Endothelial cell of umbilical vein (primary cell): Measurements from ENCODE around the gene RASAL1. TPM values are rescaled to one million over a fixed set of nuclear protein-coding genes. Genes with fewer than 3 reads are reported as not detected.

Source experiments
- BruUV-seq: library from RNA; stranded (reverse); fragments of 400-500 nt; replicated peaks from 2 replicates; lab custom pipeline; 2021; lab: Mats Ljungman, UMichigan
- CTCF ChIA-PET: fragments of 300-600, 350-600 bp; sonication (Branson Sonifier 250); formaldehyde crosslinking; loops from one replicate; lab custom pipeline; 2021; ENCODE audit warnings: antibody characterized with exemption, inconsistent platforms; lab: Charles Lee
- POLR2A ChIA-PET: fragments of 300-600, 350-600 bp; sonication (Branson Sonifier 250); formaldehyde crosslinking; loops from one replicate; lab custom pipeline; 2021; ENCODE audit warnings: antibody characterized with exemption, inconsistent platforms; lab: Charles Lee
- DNase-seq: peaks from one replicate; pipeline ENCODE4 v3.0.0-alpha.2; 2011; ENCODE audit warnings: low read depth, low spot score
- FAIRE-seq: peaks from 2 replicates; lab custom pipeline; 2011; peaks lifted over from hg19 to GRCh38; lab: Jason Lieb, UNC
- H2AFZ ChIP-seq: 2 replicates; pipeline ENCODE4 v1.6.0; 2012; ENCODE audit warnings: low read depth, low read length, control low read depth, inconsistent platforms
- H3K27ac ChIP-seq: 2 replicates; pipeline ENCODE4 v1.5.1; 2011; ENCODE audit warnings: low read depth, mild to moderate bottlenecking, control low read depth, low read length, moderate library complexity; ENCODE audit not compliant: insufficient read depth
- H3K27me3 ChIP-seq, 2 experiments: 2 replicates each; pipeline versions ENCODE4 v1.6.0 to v1.6.1; 2011; ENCODE audit warnings: low read length in 2 of 2, mixed read lengths in 1 of 2; ENCODE audit not compliant: control insufficient read depth in 2 of 2, insufficient read depth in 2 of 2
- H3K36me3 ChIP-seq, 2 experiments: 2 replicates in 1 of 2; 3 replicates in 1 of 2; pipeline ENCODE4 v1.5.1; 2011; ENCODE audit warnings: low read length in 2 of 2, mild to moderate bottlenecking in 1 of 2, moderate library complexity in 1 of 2; ENCODE audit not compliant: control insufficient read depth in 2 of 2, insufficient read depth in 2 of 2; ENCODE audit errors: extremely low read depth in 1 of 2
- H3K4me1 ChIP-seq: 3 replicates; pipeline ENCODE4 v1.5.1; 2011; ENCODE audit warnings: mild to moderate bottlenecking, low read length; ENCODE audit not compliant: control insufficient read depth, insufficient read depth; ENCODE audit errors: extremely low read depth
- H3K4me2 ChIP-seq: 2 replicates; pipeline ENCODE4 v1.6.1; 2011; ENCODE audit warnings: low read length, control low read depth, mixed read lengths; ENCODE audit not compliant: insufficient read depth
- H3K4me3 ChIP-seq, 3 experiments: fragments of 200-600 bp in 1 of 3; sonication (generic), shearing (Covaris generic) in 1 of 3; replicated peaks in 1 of 3; 2 replicates each; pipeline ENCODE4 v1.5.1; 2011 to 2016; ENCODE audit warnings: control low read depth in 3 of 3, low read length in 3 of 3, mild to moderate bottlenecking in 2 of 3, inconsistent platforms in 1 of 3, low read depth in 1 of 3, moderate library complexity in 1 of 3; ENCODE audit not compliant: insufficient read depth in 1 of 3
- H3K79me2 ChIP-seq: 2 replicates; pipeline ENCODE4 v1.6.0; 2012; ENCODE audit warnings: low read length, inconsistent platforms; ENCODE audit not compliant: control insufficient read depth, insufficient read depth
- H3K9ac ChIP-seq: replicated peaks from 2 replicates; pipeline ENCODE3; 2011; ENCODE audit warnings: low read length, control low read depth; ENCODE audit not compliant: insufficient read depth; ENCODE audit errors: extremely low read depth
- H3K9me1 ChIP-seq: replicated peaks from 3 replicates; pipeline ENCODE4 v1.6.0; 2011; ENCODE audit warnings: mild to moderate bottlenecking, low read length; ENCODE audit not compliant: control insufficient read depth, insufficient read depth; ENCODE audit errors: extremely low read depth
- H3K9me3 ChIP-seq: replicated peaks from 2 replicates; pipeline ENCODE4 v1.5.1; 2012; ENCODE audit warnings: low read length, inconsistent platforms; ENCODE audit not compliant: control insufficient read depth, insufficient read depth
- H4K20me1 ChIP-seq: replicated peaks from 2 replicates; pipeline ENCODE3; 2011; ENCODE audit warnings: mild to moderate bottlenecking, low read length; ENCODE audit not compliant: control insufficient read depth, insufficient read depth; ENCODE audit errors: extremely low read depth
- EZH2 ChIP-seq: IDR thresholded peaks from 2 replicates; pipeline ENCODE4 v1.6.1; 2012; ENCODE audit warnings: borderline replicate concordance, low read depth, mild to moderate bottlenecking, moderate library complexity, low read length, inconsistent platforms; ENCODE audit not compliant: severe bottlenecking
- FOS ChIP-seq: IDR thresholded peaks from 2 replicates; pipeline ENCODE4 v1.6.1; 2011; ENCODE audit warnings: mild to moderate bottlenecking, low read length, moderate library complexity, borderline replicate concordance; ENCODE audit not compliant: insufficient read depth
- GATA2 ChIP-seq: IDR thresholded peaks from 2 replicates; pipeline ENCODE4 v1.7.0; 2011; ENCODE audit warnings: low read depth, mild to moderate bottlenecking, moderate library complexity, mixed read lengths, low read length; ENCODE audit not compliant: insufficient read length, insufficient read depth
- JUN ChIP-seq: IDR thresholded peaks from 2 replicates; pipeline ENCODE4 v1.6.1; 2011; ENCODE audit warnings: borderline replicate concordance, low read depth; ENCODE audit not compliant: insufficient read length, insufficient read depth
- MAX ChIP-seq: IDR thresholded peaks from 2 replicates; pipeline ENCODE4 v1.6.1; 2011; ENCODE audit not compliant: insufficient read depth, insufficient read length
- MYC ChIP-seq: IDR thresholded peaks from one replicate; pipeline ENCODE4 v1.6.1; 2011; ENCODE audit warnings: mild to moderate bottlenecking, low read depth, low read length
- POLR2A ChIP-seq: IDR thresholded peaks from 2 replicates; pipeline ENCODE4 v1.6.1; 2012; ENCODE audit warnings: low read depth, mild to moderate bottlenecking, control low read depth, low read length
- POLR2AphosphoS5 ChIP-seq: IDR thresholded peaks from 2 replicates; pipeline ENCODE4 v1.6.1; 2012; ENCODE audit warnings: low read depth, mild to moderate bottlenecking, control low read depth, low read length, moderate library complexity; ENCODE audit not compliant: insufficient read depth
- dilution Hi-C: fragments of 300-500 bp; cut with MboI; formaldehyde crosslinking; loops from one replicate; pipeline ENCODE4 v1.15.0; 2019; ENCODE audit warnings: low sequenced_read_pairs; ENCODE audit not compliant: extremely low pct_ligation_motif_present
- intact Hi-C: fragments of 100-400 bp; cut with micrococcal nuclease; formaldehyde crosslinking; loops from one replicate; pipeline ENCODE4 v1.10.0; 2022
- polyA plus RNA-seq, 4 experiments: library from polyadenylated mRNA; depleted of rRNA in 3 of 4; stranded (reverse) in 3 of 4; unstranded in 1 of 4; fragments of >200 nt; gene quantifications; 2 replicates each; pipeline versions ENCODE4 v1.2.1 to v1.2.3, GENCODE V29; 2011 to 2012; ENCODE audit warnings: missing spikeins in 1 of 4
- total RNA-seq: library from RNA; stranded (reverse); gene quantifications from 2 replicates; pipeline ENCODE4 v1.2.3, GENCODE V29; 2021
- TF ChIP-seq, protein P1 (sequence below), 2 donors: IDR thresholded peaks; 1 replicate in 1 of 2; 2 replicates in 1 of 2; pipeline ENCODE4 v1.5.1; 2011; ENCODE audit warnings: low read length in 2 of 2, mild to moderate bottlenecking in 2 of 2, moderate library complexity in 2 of 2, control low read depth in 1 of 2, inconsistent platforms in 1 of 2, low read depth in 1 of 2; ENCODE audit not compliant: insufficient read depth in 1 of 2; ENCODE audit errors: extremely low read depth in 1 of 2

The RASAL1 gene
- total and polyA plus RNA-seq, 2 donors (not counting 3 experiments of a cell fraction or from before 2014, with no cell fraction given), result not detected

GRCh38 chr12:113170926-113171325, 35.4 kb upstream of the RASAL1 start:
- no peak overlapping the region for H3K27ac ChIP-seq
- no peak overlapping the region for H3K4me3 ChIP-seq
- intact Hi-C loops, result no loop called here
- H3K79me2 ChIP-seq, result no peaks in the 10 kb centered on the region
- peaks cover 20 to 45% of the 10 kb centered on the region in 2 experiments for H3K36me3 ChIP-seq
- FAIRE-seq (no peak), DNase-seq (no peak)
- dilution Hi-C loops, result no loop called here
- no peaks in the 10 kb centered on the region for H4K20me1 ChIP-seq
- no peak overlapping the region for H3K4me2 ChIP-seq
- POLR2A ChIA-PET, result no interaction called here
- no peaks in the 10 kb centered on the region for H3K9me1 ChIP-seq
- BruUV-seq, result no TSS peak
- CTCF ChIA-PET, result interaction anchor here (1.2 to 6.4 kb wide), 2 partner anchors 178 to 255 kb away, joined by 3 to 83 read pairs; no protein-coding TSS in a partner anchor
- H3K9me3 ChIP-seq, result no peaks in the 10 kb centered on the region
- no peak overlapping the region for H3K9ac ChIP-seq
- no peak overlapping the region for H2AFZ ChIP-seq
- no peaks in the 10 kb centered on the region for H3K27me3 ChIP-seq
- no peaks in the 10 kb centered on the region for H3K4me1 ChIP-seq
- TF ChIP-seq MAX, result no peak
- TF ChIP-seq POLR2AphosphoS5, result no peak
- no peak for TF ChIP-seq MYC
- no peak for TF ChIP-seq POLR2A
- TF ChIP-seq, protein P1, sequence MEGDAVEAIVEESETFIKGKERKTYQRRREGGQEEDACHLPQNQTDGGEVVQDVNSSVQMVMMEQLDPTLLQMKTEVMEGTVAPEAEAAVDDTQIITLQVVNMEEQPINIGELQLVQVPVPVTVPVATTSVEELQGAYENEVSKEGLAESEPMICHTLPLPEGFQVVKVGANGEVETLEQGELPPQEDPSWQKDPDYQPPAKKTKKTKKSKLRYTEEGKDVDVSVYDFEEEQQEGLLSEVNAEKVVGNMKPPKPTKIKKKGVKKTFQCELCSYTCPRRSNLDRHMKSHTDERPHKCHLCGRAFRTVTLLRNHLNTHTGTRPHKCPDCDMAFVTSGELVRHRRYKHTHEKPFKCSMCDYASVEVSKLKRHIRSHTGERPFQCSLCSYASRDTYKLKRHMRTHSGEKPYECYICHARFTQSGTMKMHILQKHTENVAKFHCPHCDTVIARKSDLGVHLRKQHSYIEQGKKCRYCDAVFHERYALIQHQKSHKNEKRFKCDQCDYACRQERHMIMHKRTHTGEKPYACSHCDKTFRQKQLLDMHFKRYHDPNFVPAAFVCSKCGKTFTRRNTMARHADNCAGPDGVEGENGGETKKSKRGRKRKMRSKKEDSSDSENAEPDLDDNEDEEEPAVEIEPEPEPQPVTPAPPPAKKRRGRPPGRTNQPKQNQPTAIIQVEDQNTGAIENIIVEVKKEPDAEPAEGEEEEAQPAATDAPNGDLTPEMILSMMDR (IDR thresholded peaks at IDR 0.05; ENCODE audit: extremely low read depth in 1 of 2, insufficient read depth in 1 of 2, low read depth in 1 of 2, low read length in 2 of 2), result no peak
- no peak for TF ChIP-seq JUN
- no peak for TF ChIP-seq EZH2
- no peak for TF ChIP-seq FOS
- no peak for TF ChIP-seq GATA2
